IPS-NIHi7 (cell line): ENCODE data around the gene FTO.
"Not testable (repeated sequence)": the region's sequence is repeated elsewhere in the genome, so short reads cannot be mapped to it uniquely, and the experiment has no call there.

Experiments
- DNase-seq: peaks from one replicate; pipeline ENCODE4 v3.0.0; 2012; ENCODE audit warnings: mixed read lengths; ENCODE audit errors: extremely low spot score

The FTO gene

GRCh38 chr16:53859995-53860540 lies 156.1 kb downstream of the FTO start:
- no peak for DNase-seq

- DNase-seq = no peak
Measured at GRCh38 chr16:53863861-53864260, 159.9 kb downstream of the FTO start.

- no peak for DNase-seq
Measured at GRCh38 chr16:53864819-53865493, 161.0 kb downstream of the FTO start.

GRCh38 chr16:53865494-53865863 lies 161.5 kb downstream of the FTO start:
- peak; percentile 65 for DNase-seq

GRCh38 chr16:53866520-53866919 lies 162.6 kb downstream of the FTO start:
- no peak for DNase-seq

GRCh38 chr16:53870831-53871230 lies 166.9 kb downstream of the FTO start:
- no peak for DNase-seq

GRCh38 chr16:53872248-53873221 lies 168.6 kb downstream of the FTO start:
- no peak for DNase-seq

- no peak for DNase-seq
Measured at GRCh38 chr16:53876811-53877210, 172.9 kb downstream of the FTO start.

GRCh38 chr16:53878216-53878615 lies 174.3 kb downstream of the FTO start:
- no peak for DNase-seq

- no peak for DNase-seq
Measured at GRCh38 chr16:53881371-53881770, 177.4 kb downstream of the FTO start.

- no peak for DNase-seq
Measured at GRCh38 chr16:53882310-53882709, 178.4 kb downstream of the FTO start.

GRCh38 chr16:53884748-53885147 lies 180.8 kb downstream of the FTO start:
- no peak for DNase-seq

GRCh38 chr16:53886482-53887378 lies 182.8 kb downstream of the FTO start:
- DNase-seq = no peak

- no peak for DNase-seq
Measured at GRCh38 chr16:53888222-53888621, 184.3 kb downstream of the FTO start.

- DNase-seq = not testable (repeated sequence)
Measured at GRCh38 chr16:53890877-53891276, 186.9 kb downstream of the FTO start.

GRCh38 chr16:53891409-53892139 lies 187.6 kb downstream of the FTO start:
- DNase-seq = no peak

GRCh38 chr16:53892155-53892554 lies 188.2 kb downstream of the FTO start:
- peak; percentile 65 for DNase-seq

GRCh38 chr16:53893731-53894435 lies 189.9 kb downstream of the FTO start:
- no peak for DNase-seq

GRCh38 chr16:53894686-53895085 lies 190.7 kb downstream of the FTO start:
- no peak for DNase-seq

- no peak for DNase-seq
Measured at GRCh38 chr16:53895433-53895832, 191.5 kb downstream of the FTO start.
